ENCODE measurements around the gene MCAT. TPM values are rescaled to one million over a fixed set of nuclear protein-coding genes. Genes with fewer than 3 reads are reported as not detected.

Gene MCAT
- total RNA-seq, 1 donor from 2014 or later = 24.0 TPM

DNA sequence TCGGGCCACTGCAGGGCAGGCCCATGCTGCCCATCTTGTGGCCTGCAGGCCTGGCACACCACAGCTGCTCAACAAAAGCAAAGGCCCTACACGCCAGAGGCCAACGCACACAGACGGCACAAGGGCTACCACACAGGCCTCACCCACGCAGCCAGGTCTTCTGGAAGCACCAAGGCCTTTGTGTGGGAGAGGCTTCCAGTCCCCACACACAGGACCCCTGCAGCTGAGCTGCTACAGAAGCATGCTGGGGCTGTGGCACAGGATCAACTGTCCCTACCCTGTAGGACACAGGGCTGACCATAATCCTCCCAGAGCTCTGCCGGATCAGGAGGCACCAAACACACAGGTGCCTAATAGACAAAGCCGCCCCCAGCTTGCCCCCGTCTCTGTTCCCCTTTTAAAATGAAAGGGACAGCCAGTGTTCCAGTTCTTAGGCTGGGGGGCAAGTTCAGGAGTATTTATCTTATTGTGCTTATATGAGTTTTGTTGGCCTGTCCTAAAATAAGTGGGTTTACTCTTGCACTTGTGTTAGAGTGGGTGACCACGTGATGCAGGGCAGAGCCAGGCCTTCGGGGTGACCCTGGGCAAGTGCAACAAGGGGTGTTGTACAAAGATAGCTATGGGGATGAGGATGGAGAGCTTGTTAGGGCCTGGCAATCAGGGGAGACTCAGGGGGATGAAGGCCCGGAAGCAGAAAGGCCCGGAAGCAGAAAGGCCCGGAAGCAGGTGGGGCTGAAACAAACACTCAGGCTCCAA is 38.3 kb upstream of the MCAT start:
- DNase-seq (ENCODE audit: extremely low spot score, unreplicated experiment) = no peak
- Mint-ChIP-seq H3K27me3 (no peaks in the 10 kb centered on the region), H3K9me3 (no peaks in the 10 kb centered on the region), H3K4me1 (ENCODE audit: unreplicated experiment) (peaks cover 10% of the 10 kb centered on the region), H3K4me3 (peak overlapping the region; percentile 26), H3K36me3 (peaks cover 11% of the 10 kb centered on the region), H3K27ac (no peak overlapping the region)
- TF ChIP-seq, protein P1, sequence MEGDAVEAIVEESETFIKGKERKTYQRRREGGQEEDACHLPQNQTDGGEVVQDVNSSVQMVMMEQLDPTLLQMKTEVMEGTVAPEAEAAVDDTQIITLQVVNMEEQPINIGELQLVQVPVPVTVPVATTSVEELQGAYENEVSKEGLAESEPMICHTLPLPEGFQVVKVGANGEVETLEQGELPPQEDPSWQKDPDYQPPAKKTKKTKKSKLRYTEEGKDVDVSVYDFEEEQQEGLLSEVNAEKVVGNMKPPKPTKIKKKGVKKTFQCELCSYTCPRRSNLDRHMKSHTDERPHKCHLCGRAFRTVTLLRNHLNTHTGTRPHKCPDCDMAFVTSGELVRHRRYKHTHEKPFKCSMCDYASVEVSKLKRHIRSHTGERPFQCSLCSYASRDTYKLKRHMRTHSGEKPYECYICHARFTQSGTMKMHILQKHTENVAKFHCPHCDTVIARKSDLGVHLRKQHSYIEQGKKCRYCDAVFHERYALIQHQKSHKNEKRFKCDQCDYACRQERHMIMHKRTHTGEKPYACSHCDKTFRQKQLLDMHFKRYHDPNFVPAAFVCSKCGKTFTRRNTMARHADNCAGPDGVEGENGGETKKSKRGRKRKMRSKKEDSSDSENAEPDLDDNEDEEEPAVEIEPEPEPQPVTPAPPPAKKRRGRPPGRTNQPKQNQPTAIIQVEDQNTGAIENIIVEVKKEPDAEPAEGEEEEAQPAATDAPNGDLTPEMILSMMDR (conservative IDR thresholded peaks at IDR 0.05) = no peak

DNA sequence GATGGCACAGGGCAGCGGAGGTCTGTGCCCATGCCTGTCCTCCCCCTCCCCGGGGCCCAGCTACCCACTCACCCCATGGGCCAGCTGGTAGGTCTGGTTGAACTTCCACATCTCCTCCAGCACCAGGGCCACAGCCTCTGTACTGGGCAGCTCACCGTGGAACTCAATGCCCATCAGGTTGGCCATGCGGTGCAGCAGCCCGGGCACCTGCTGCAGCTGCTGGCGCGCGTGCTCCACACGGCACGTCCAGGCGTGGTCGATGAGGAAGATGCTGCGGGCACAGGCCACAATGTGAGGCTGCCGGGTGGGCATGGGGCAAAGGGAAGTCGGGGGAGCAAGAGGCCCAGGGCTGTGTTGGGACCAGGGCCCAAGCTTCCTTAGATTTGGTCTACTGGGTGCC is 37.5 kb upstream of the MCAT start:
- Mint-ChIP-seq H3K36me3 (peaks cover 11% of the 10 kb centered on the region), H3K4me3 (no peak overlapping the region), H3K4me1 (ENCODE audit: unreplicated experiment) (peaks cover 10% of the 10 kb centered on the region), H3K27me3 (no peaks in the 10 kb centered on the region), H3K9me3 (no peaks in the 10 kb centered on the region), H3K27ac (no peak overlapping the region)
- TF ChIP-seq, protein P1 (conservative IDR thresholded peaks at IDR 0.05) = no peak
- DNase-seq (ENCODE audit: extremely low spot score, unreplicated experiment) = no peak

DNA sequence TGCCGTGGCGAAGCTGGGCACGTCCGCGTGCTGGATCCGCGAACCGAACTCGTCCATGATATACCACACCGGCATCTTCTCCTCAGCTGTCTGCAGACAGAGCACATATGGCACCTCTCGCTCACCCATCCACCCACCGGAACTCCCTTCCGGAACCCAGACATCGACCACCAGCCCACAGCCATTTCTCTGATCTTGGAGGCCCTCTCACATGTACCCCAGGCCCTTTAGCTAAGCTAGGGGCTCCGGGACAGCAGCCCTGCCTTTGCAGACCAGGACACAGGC is 36.7 kb upstream of the MCAT start:
- H3K27ac Mint-ChIP-seq = no peak overlapping the region
- H3K4me1 Mint-ChIP-seq (ENCODE audit: unreplicated experiment) = peaks cover 10% of the 10 kb centered on the region
- no peak for DNase-seq (ENCODE audit: extremely low spot score, unreplicated experiment)
- H3K4me3 Mint-ChIP-seq = no peak overlapping the region
- no peaks in the 10 kb centered on the region for H3K9me3 Mint-ChIP-seq
- no peaks in the 10 kb centered on the region for H3K27me3 Mint-ChIP-seq
- H3K36me3 Mint-ChIP-seq = peaks cover 11% of the 10 kb centered on the region
- TF ChIP-seq, protein P1 (conservative IDR thresholded peaks at IDR 0.05) = no peak

DNA sequence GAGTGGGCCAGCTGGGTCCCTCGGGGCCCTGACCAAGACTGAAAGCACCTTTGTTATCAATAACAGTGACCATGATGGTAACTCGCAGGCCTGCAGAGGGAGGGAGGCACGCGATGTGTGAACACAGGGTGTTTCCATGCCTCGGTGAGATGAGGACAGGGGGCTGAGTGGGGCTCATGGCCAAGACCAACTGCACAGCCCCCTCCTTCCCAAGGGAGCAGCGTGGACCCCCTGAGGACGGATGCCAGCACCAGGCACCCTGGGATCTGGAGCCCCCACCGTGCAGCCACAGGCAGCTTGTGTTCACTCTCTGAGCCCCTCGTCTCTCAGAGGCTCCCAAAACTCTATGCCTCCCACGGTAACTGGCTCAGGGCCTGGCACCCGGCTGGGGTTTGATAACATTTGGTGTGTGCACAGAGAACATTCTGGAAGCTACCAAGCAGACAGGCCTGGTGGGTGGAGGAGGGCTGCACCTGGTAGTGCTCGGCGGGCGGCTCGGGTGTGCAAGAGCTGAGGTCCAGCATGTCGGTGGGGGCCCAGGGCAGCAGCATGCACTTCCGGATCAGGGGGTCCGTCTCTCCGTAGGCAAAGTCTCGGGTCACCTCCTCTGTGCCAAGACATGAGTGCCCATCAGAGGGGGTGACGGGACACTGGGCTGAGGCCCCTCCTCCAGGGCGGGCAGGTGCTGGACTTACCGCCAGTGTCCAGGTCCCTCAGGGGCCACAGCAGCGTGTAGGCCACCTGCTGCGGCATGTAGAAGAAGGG is 36.1 kb upstream of the MCAT start:
- H3K27me3 Mint-ChIP-seq = no peaks in the 10 kb centered on the region
- peaks cover 6% of the 10 kb centered on the region for H3K4me1 Mint-ChIP-seq (ENCODE audit: unreplicated experiment)
- no peaks in the 10 kb centered on the region for H3K9me3 Mint-ChIP-seq
- TF ChIP-seq, protein P1 (conservative IDR thresholded peaks at IDR 0.05) = no peak
- no peak overlapping the region for H3K4me3 Mint-ChIP-seq
- DNase-seq (ENCODE audit: extremely low spot score, unreplicated experiment) = no peak
- H3K36me3 Mint-ChIP-seq = peaks cover 11% of the 10 kb centered on the region
- H3K27ac Mint-ChIP-seq = no peak overlapping the region

DNA sequence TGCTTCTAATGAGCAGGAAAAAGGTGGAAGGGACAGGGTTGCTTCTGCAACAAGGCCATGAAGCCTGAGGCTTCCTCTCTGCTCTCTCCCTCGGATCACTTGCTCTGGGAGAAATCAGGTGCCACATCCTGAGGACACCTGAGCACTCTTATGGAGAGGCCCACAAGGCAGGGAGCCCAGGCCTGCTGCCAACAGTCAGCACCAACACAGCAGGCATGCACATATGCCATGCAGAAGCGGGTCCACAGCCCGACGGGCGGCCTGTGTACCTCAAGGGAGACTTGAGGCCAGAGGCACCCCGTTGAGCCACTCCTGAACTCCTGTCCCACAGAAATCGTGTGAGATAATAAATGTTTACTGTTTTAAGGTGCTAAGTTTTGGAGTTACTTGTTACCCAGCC is 34.3 kb upstream of the MCAT start:
- no peaks in the 10 kb centered on the region for H3K27me3 Mint-ChIP-seq
- no peak overlapping the region for H3K27ac Mint-ChIP-seq
- no peak overlapping the region for H3K4me3 Mint-ChIP-seq
- no peaks in the 10 kb centered on the region for H3K9me3 Mint-ChIP-seq
- peaks cover 8% of the 10 kb centered on the region for H3K36me3 Mint-ChIP-seq
- DNase-seq (ENCODE audit: extremely low spot score, unreplicated experiment) = no peak
- no peaks in the 10 kb centered on the region for H3K4me1 Mint-ChIP-seq (ENCODE audit: unreplicated experiment)
- TF ChIP-seq, protein P1 (conservative IDR thresholded peaks at IDR 0.05) = no peak

Data from type B pancreatic cell (in vitro differentiated cells).